GM18498 (cell line): ENCODE results near the gene SCEL.
"Not testable (repeated sequence)": the region's sequence is repeated elsewhere in the genome, so short reads cannot be mapped to it uniquely, and the experiment has no call there.

Source experiments
- ATAC-seq: cut with Tn5 transposase; IDR thresholded peaks from one replicate; pipeline ENCODE4 v1.9.1; 2021; ENCODE audit warnings: mild to moderate bottlenecking, moderate library complexity; ENCODE audit not compliant: unreplicated experiment

The SCEL gene

GRCh38 chr13:77660016-77660415 is 124.5 kb downstream of the SCEL start:
- ATAC-seq = not testable (repeated sequence)

GRCh38 chr13:77660841-77661250 is 125.3 kb downstream of the SCEL start:
- ATAC-seq = no peak

GRCh38 chr13:77662301-77662700 is 126.8 kb downstream of the SCEL start:
- not testable (repeated sequence) for ATAC-seq

GRCh38 chr13:77662831-77663230 is 127.3 kb downstream of the SCEL start:
- not testable (repeated sequence) for ATAC-seq

GRCh38 chr13:77674852-77675251 is 139.3 kb downstream of the SCEL start:
- no peak for ATAC-seq

- ATAC-seq = no peak
These were observed 143.3 kb downstream of the SCEL start for GRCh38 chr13:77678691-77679235.

GRCh38 chr13:77687799-77688198 is 152.3 kb downstream of the SCEL start:
- no peak for ATAC-seq

GRCh38 chr13:77691871-77692270 is 156.4 kb downstream of the SCEL start:
- no peak for ATAC-seq

- ATAC-seq = no peak
These were observed 157.4 kb downstream of the SCEL start for GRCh38 chr13:77692746-77693448.

GRCh38 chr13:77693449-77693940 is 158.0 kb downstream of the SCEL start:
- no peak for ATAC-seq
